Activated CD4-positive, alpha-beta T cell treated with anti-CD3 and anti-CD28 coated beads, Interleukin-10, Interleukin-2, amounts not matched to agents 100 ng/mL and 50 ng/mL, durations not matched to agents 16 hours and 8 hours (primary cell): Measurements from ENCODE around the gene PTTG1.

ENCODE experiments used
- DNase-seq: peaks from one replicate; pipeline ENCODE4 v3.0.0-alpha.2; 2020

The PTTG1 gene

GRCh38 chr5:160475864-160476438 lies 54.3 kb downstream of the PTTG1 start:
- no peak for DNase-seq

GRCh38 chr5:160477266-160477970 lies 55.8 kb downstream of the PTTG1 start:
- no peak for DNase-seq

GRCh38 chr5:160478163-160478562 lies 56.5 kb downstream of the PTTG1 start:
- DNase-seq, result no peak
